Measurements from ENCODE around the gene EYA4.

DNA sequence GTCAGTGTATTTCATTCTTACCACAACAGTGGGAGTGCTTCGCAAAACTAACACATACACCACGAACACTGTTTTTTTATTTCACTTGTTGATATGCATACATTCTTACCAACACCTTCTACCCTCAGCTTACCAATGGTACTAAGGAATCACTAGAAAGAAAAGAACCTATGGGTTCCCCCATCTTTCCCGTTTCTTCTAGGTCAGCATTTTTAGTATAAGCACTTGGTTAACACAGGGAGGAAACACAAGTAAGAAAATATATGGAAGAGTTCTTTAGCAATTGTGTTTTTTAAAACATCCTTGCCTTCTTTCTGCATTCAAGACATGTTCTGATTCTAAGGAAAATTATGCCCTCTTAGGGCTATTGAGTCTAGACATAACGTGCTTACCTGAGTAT is 39.9 kb upstream of the EYA4 start:
- TF ChIP-seq ZNF274 (IDR thresholded peaks at IDR 0.05; ENCODE audit: low read depth, low read length) (no peak), YY1 (IDR thresholded peaks at IDR 0.05; ENCODE audit: insufficient read depth, insufficient read length) (no peak), SUZ12 (IDR thresholded peaks at IDR 0.05; ENCODE audit: extremely low read depth, insufficient read depth, insufficient read length) (no peak)

Measured in NT2/D1 (cell line).